Forelimb muscle (tissue), 1 donor: ENCODE results near the gene C10orf71. TPM values are rescaled to one million over a fixed set of nuclear protein-coding genes. Genes with fewer than 3 reads are reported as not detected.

Experiments
- DNase-seq: peaks from one replicate; pipeline ENCODE4 v3.0.0-alpha.2; 2013; ENCODE audit warnings: low read depth
- polyA plus RNA-seq: library from polyadenylated mRNA; unstranded; fragments of 120-200 nt; gene quantifications from one replicate; pipeline ENCODE4 v1.2.1, GENCODE V29; 2013; ENCODE audit not compliant: insufficient read length

The C10orf71 gene
- polyA plus RNA-seq, result 36.6 TPM

GRCh38 chr10:49298983-49299815 lies at the start of gene C10orf71:
C10orf71 (plus strand) TSS chr10:49299170; CDS start chr10:49322546, 23,376 bp downstream.
- DNase-seq, result no peak

GRCh38 chr10:49252313-49253034 lies 46.5 kb upstream of the C10orf71 start:
- no peak for DNase-seq

- no peak for DNase-seq
Observed at GRCh38 chr10:49253340-49253906, 45.5 kb upstream of the C10orf71 start.

- no peak for DNase-seq
Observed at GRCh38 chr10:49254150-49254549, 44.8 kb upstream of the C10orf71 start.

- DNase-seq, result no peak
Observed at GRCh38 chr10:49254556-49255318, 44.2 kb upstream of the C10orf71 start.

GRCh38 chr10:49255883-49256282 lies 43.1 kb upstream of the C10orf71 start:
- no peak for DNase-seq

GRCh38 chr10:49257154-49257553 lies 41.8 kb upstream of the C10orf71 start:
- DNase-seq, result no peak

- DNase-seq, result no peak
Observed at GRCh38 chr10:49257626-49258349, 41.2 kb upstream of the C10orf71 start.

- DNase-seq, result no peak
Observed at GRCh38 chr10:49258350-49258683, 40.7 kb upstream of the C10orf71 start.

- DNase-seq, result no peak
Observed at GRCh38 chr10:49260644-49261296, 38.2 kb upstream of the C10orf71 start.

- DNase-seq, result no peak
Observed at GRCh38 chr10:49263591-49263990, 35.4 kb upstream of the C10orf71 start.

GRCh38 chr10:49264177-49264677 lies 34.7 kb upstream of the C10orf71 start:
- DNase-seq, result no peak

- DNase-seq, result no peak
Observed at GRCh38 chr10:49265885-49266284, 33.1 kb upstream of the C10orf71 start.

GRCh38 chr10:49268185-49268584 lies 30.8 kb upstream of the C10orf71 start:
- no peak for DNase-seq

GRCh38 chr10:49269523-49269922 lies 29.4 kb upstream of the C10orf71 start:
- no peak for DNase-seq

GRCh38 chr10:49270565-49270964 lies 28.4 kb upstream of the C10orf71 start:
- no peak for DNase-seq

GRCh38 chr10:49271346-49271745 lies 27.6 kb upstream of the C10orf71 start:
- DNase-seq, result no peak

GRCh38 chr10:49272251-49273081 lies 26.5 kb upstream of the C10orf71 start:
- no peak for DNase-seq

- no peak for DNase-seq
Observed at GRCh38 chr10:49273082-49273465, 25.9 kb upstream of the C10orf71 start.

GRCh38 chr10:49273626-49274025 lies 25.3 kb upstream of the C10orf71 start:
- no peak for DNase-seq
